Spleen (tissue), 7 donors: Measurements from ENCODE around the gene PPP2R5D.
A peak's percentile ranks its signal among the peaks of the same experiment; 100 is the strongest.

Source experiments
- CTCF ChIP-seq, 11 experiments: fragments of 200-600 bp in 7 of 11; fragments of 450-650 bp in 4 of 11; sonication (generic) in 4 of 11; IDR thresholded peaks in 8 of 11; conservative IDR thresholded peaks in 3 of 11; 1 replicate in 7 of 11; 2 replicates in 4 of 11; pipeline versions ENCODE4 v1.4.0 to v1.8.0; 2016 to 2021; ENCODE audit warnings: antibody characterized with exemption in 11 of 11, inconsistent platforms in 4 of 11, mild to moderate bottlenecking in 1 of 11
- POLR2AphosphoS5 ChIP-seq, 3 donors: sonication (generic); formaldehyde crosslinking; IDR thresholded peaks; one replicate each; pipeline ENCODE4 v1.5.1; 2017; ENCODE audit warnings: antibody characterized with exemption in 3 of 3
- donor health status: DM: no; HTN: no; CAD: no; lungs with moderate emphysema.
- donor health status: DM: no; HTN: no; CAD: no.
- donor health status: DM: no; HTN: no; CAD: no.

- TF ChIP-seq CTCF (IDR thresholded peaks at IDR 0.05 in 8 of 11, conservative IDR thresholded peaks at IDR 0.05 in 3 of 11): no peak
- peak in 1 of 3 donors; percentile 42 for TF ChIP-seq POLR2AphosphoS5 (IDR thresholded peaks at IDR 0.05)
Observed at GRCh38 chr6:43040542-43041257, 56.3 kb downstream of the PPP2R5D start.
